Activated naive CD4-positive, alpha-beta T cell treated with anti-CD3 and anti-CD28 coated beads, Interleukin-2, amount 10 ng/mL, durations not matched to agents 5 hours and 36 hours (primary cell): ENCODE data around the gene RPL10. TPM values are rescaled to one million over a fixed set of nuclear protein-coding genes. Genes with fewer than 3 reads are reported as not detected.

ENCODE experiments used
- microRNA-seq: library from miRNA; unstranded; fragments of <30 nt; microRNA quantifications from one replicate; pipeline ENCODE4 v1.2.0, GENCODE V29; 2022; ENCODE audit warnings: borderline microRNAs expressed, borderline replicate concordance
- total RNA-seq, 2 experiments: library from RNA; stranded (reverse); gene quantifications; one replicate each; pipeline ENCODE4 v1.2.3, GENCODE V29; 2021

RPL10 gene
- total RNA-seq = 1,000 to 10,000 TPM; 5,348 to 5,626 TPM

DNA sequence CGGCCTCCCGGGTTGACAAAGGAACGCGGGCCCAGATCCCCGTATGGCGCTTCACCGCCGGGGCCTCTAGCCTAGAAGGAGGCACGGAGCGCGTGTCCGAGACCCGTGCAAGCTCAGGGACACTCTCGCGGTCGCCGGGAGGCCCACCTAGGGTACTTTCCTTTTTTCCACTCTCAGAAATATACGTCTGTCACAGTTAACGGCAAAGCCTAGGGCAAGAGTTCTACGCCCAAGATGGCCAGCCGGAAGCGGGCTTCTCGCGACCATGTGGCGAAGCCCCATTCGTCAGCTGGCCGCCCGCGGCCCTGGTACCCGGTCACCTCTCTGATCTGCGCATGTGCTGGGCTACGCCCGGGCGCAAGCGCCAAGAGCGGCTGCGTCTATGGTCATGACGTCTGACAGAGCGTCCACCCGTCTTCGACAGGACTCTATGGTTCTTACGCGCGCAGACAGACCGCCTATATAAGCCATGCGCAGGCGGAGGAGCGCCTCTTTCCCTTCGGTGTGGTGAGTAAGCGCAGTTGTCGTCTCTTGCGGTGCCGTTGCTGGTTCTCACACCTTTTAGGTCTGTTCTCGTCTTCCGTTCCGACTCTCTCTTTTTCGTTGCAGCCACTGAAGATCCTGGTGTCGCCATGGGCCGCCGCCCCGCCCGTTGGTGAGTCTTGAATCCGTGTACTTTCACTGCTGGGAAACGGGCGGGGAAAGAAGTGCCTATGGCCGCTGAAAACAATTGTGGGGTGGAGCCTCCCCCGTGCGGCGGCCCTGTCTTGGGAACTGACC is at the start of gene RPL10:
Gene RPL10, plus strand, starts transcription at position 490 of the 780 bp plus-strand sequence. Its CDS starts 143 bp downstream, at position 633.

DNA sequence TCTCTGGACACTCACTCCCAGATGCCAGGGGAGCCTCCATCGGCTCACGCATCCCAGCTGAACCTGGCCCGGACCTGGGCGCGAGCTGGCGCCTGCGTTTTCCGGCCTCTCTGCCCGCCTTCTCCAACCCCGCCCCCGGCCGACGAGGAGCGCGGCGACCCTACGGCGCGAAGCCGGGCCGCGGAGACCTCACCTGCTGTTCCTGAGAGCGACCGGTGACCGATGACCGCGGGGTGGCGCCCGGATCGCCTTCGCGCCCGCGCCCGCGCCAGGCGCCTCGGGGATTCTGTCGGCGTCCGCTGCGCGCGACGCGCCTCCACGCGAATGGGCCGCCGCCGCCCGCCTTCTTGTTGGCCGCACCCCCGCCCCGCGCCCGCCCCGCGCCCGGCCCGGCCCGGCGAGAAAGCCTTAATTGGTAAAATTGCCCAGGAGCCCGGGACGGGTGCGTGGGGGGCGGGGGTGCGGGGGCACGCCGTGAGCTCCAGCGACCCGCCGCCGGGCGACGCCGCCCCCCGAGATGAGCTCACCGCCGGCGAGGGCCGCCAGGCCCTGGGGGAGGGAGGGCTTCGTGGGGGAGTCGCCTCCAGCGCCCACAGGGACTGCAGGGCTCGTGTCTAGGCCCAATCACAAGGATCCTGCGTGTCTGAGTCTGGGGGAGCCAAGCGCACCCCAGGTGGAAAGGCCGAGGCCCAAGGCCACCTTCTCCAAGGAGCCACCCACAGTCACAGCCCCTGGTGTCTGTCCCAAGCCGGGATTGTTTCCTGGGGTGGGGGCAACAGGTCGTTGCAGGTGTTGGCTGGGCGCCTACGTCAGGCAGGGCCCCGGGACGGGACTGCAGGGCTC is 23.6 kb upstream of the RPL10 start, which contains the start of gene FLNA:
Gene FLNA, minus strand, starts transcription at position 322 of the 843 bp plus-strand sequence. CDS start 3,389 bp downstream, outside the sequence.

DNA sequence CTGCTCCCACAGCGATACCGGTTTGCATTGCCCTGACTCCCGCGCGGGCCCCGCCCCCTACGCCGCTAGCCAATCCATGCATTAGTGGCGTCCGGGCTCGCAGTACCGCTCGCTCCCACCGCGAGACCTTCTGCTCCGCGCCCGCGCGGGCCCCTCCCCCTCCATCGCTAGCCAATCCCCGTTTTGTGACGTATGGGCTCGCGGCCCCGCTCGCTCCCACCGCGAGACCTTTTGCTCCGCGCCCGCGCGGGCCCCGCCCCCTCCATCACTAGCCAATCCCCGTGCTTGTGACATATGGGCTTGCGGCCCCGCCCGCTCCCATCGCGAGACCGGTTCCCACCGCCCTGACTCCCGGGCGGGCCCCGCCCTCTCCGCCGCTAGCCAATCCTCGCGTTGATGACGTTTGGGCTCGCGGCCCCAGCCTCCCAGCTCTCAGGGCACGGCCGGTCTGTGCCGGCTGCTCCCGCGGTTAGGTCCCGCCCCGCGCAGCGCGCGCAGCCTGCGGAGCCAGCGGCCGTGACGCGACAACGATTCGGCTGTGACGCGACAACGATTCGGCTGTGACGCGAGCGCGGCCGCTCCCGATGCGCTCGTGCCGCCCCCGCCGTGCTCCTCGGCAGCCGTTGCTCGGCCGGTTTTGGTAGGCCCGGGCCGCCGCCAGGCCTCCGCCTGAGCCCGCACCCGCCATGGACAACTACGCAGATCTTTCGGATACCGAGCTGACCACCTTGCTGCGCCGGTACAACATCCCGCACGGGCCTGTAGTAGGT is 19.2 kb upstream of the RPL10 start, which contains the start of gene EMD:
Gene EMD, plus strand, starts transcription at position 497 of the 770 bp plus-strand sequence. Its CDS starts 190 bp downstream, at position 687.

DNA sequence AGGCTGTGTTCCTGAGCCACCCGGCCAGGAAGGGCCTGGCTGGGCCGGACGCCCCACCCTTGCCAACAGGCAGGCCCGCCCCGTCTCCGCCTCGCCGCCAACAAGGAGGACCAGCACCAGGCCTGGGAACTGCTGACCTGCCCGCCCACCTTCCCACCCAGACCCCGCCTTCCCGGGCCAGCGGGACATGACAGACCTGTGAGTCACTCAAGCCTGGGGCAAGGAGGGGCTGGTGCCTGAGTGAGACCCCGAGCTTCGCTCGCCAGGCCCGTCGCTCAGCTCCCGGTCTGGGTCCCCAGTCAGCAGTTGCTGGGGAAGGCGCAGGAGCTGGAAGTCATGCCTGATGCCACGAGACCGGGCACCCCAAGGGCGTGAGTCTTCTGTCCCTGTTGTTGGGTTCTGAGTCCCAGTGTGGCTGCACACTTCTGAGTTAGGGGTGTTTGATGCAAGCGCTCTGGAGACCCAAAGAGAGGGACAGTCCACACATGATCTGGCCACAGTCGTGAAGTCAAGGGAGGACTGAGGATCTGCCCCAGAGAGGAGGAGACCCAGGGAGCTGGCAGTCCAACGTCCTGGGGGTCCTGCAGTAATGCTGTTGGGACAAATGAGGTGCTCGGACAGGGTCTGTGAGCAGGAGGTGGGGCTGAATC is 11.2 kb downstream of the RPL10 start, which contains the start of gene DNASE1L1:
Gene DNASE1L1, minus strand, starts transcription at position 33 of the 650 bp plus-strand sequence. CDS start 3,686 bp downstream, outside the sequence.

DNA sequence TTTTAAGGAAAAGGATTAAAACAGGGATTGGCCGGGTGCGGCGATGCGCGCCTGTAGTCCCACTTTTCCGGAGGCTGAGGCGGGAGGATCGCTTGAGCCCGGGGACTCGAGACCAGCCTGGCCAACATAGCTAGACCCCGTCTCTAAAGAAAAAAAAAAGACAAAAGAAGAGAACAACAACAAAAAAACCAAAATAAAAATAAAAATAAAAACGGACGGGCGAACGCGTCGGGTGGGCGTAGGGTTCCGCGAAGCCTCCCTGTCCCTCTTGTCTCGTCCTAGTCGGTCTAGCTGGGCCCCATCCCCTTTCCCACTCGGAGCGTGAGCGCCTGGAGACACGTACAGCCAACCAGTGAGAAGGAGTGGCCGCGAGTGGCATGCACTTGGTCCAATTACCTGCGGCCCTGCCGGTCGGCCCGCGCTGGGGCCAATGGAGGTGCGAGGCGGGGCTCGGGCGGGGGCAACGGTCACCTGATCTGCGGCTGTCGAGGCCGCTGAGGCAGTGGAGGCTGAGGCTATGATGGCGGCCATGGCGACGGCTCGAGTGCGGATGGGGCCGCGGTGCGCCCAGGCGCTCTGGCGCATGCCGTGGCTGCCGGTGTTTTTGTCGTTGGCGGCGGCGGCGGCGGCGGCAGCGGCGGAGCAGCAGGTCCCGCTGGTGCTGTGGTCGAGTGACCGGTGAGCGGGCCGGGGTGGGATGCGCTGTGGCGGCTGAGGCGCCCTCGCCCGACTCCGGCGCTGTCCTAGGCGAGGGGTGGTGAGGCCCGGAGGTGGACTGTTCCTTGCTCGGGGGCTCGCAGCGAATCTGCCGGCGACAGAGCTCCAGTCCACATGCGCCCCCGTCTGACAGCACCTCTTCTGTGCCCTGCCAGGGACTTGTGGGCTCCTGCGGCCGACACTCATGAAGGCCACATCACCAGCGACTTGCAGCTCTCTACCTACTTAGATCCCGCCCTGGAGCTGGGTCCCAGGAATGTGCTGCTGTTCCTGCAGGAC is 30.3 kb downstream of the RPL10 start, which contains the start of gene ATP6AP1:
Gene ATP6AP1, plus strand, starts transcription at position 502 of the 996 bp plus-strand sequence. Its CDS starts 16 bp downstream, at position 518.

DNA sequence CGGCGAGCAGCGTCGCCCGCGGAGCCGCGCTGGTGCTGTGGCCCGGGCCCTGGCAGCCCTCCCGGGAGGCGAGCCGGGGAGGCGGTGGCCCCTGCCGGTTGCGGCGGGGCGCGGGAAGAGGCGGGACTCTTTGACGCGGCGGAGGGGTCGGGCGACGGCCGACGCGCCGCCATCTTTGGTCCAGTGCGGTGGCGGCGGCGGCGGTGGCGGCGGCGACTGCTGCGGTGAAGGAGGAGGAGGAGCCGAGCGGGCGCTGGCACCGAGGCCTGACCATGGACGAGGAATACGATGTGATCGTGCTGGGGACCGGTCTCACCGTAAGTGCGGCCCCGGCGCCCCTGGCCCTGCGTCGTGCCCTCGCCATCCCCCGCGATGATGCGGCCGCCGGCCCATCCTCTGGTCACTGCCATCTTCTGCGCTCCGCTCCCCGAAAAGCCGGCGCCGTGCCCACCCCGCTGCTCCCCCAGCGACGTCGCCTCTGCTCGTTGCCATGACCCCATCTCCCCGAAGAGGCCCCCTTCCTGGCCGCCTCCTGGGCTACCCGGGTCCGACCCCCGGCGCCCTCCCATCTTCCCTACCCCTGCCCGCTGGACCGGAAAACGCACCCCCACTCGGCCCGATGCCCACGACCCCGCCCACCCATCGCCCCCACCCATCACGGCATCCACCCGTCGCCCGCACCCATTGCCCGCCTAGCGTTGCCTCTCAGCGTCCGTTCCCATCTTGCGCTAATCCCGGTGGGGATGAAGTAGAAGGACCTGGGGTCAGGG is 39.0 kb downstream of the RPL10 start, which contains the start of gene GDI1:
Gene GDI1, plus strand, starts transcription at position 172 of the 770 bp plus-strand sequence. Its CDS starts 101 bp downstream, at position 273.

DNA sequence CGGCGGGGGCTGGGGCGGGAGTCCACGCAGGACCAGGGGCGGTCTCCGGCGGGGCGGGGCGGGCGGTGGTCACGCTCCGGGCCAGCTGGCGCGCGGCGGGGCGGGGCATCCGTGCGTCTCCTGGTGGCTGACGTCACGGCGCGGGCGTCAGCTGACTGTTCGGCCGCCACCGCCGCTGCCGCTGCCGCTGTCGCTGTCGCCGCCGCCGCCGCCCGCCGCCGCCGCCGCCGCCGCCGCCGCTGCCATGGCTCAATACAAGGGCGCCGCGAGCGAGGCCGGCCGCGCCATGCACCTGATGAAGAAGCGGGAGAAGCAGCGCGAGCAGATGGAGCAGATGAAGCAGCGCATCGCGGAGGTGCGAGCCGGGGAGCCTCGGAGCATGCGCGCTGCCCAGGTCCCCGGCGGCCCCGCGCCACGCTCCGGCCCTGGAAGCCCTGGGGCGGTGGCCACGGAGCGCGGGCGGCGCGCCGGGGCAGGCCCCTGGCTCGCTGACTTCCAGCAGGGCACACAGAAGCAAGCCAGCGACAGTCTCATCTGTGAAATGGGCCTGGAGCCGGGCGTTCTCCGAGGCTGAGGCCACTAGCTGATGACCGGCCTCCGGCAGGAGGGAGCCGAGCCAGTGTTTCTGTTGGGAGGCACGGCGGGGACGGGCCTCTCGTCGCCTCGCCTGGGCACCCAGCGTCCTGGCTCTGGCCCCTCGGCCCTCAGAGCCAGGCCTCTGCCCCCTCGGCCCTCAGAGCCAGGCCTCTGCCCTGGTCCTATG is 46.0 kb downstream of the RPL10 start, which contains the start of gene FAM50A:
Gene FAM50A, plus strand, starts transcription at position 150 of the 763 bp plus-strand sequence. Its CDS starts 95 bp downstream, at position 245.

Small RNAs within 50 kb of the gene (microRNA-seq; reads per million reads assigned to microRNA genes)
- gene MIR6858 = 0.83 reads per million

Other genes starting within 250 kb of the RPL10 start
- gene OPN1MW, start 215.8 kb upstream of the RPL10 start, total RNA-seq = not detected
- not detected for gene OPN1MW2, start 178.6 kb upstream of the RPL10 start, total RNA-seq
- gene OPN1MW3, start 140.8 kb upstream of the RPL10 start, total RNA-seq = not detected
- gene TEX28, start 103.3 kb upstream of the RPL10 start, total RNA-seq = not detected
- 1 to 10 TPM; 3.0 to 4.1 TPM for gene TKTL1, start 102.6 kb upstream of the RPL10 start, total RNA-seq
- gene FLNA, start 23.7 kb upstream of the RPL10 start, total RNA-seq = 1,000 to 10,000 TPM; 1,016 to 1,083 TPM
- 10 to 100 TPM; 45.9 to 47.5 TPM for gene EMD, start 19.1 kb upstream of the RPL10 start, total RNA-seq
- 10 to 100 TPM; 23.2 to 27.2 TPM for gene DNASE1L1, start 10.9 kb downstream of the RPL10 start, total RNA-seq
- gene TAFAZZIN, start 13.2 kb downstream of the RPL10 start, total RNA-seq = 100 to 1,000 TPM in 1 of 2 experiments, 10 to 100 TPM in 1; 91.4 to 101 TPM
- 10 to 100 TPM; 46.2 to 51.2 TPM for gene ATP6AP1, start 30.3 kb downstream of the RPL10 start, total RNA-seq
- gene GDI1, start 38.8 kb downstream of the RPL10 start, total RNA-seq = 100 to 1,000 TPM; 105 to 108 TPM
- 10 to 100 TPM; 65.1 to 69.0 TPM for gene FAM50A, start 45.8 kb downstream of the RPL10 start, total RNA-seq
- gene PLXNA3, start 59.9 kb downstream of the RPL10 start, total RNA-seq = 10 to 100 TPM; 41.2 to 47.6 TPM
- 10 to 100 TPM; 35.9 to 39.2 TPM for gene LAGE3, start 80.9 kb downstream of the RPL10 start, total RNA-seq
- 10 to 100 TPM; 42.6 to 45.7 TPM for gene UBL4A, start 88.2 kb downstream of the RPL10 start, total RNA-seq
- 10 to 100 TPM; 25.5 to 25.8 TPM for gene SLC10A3, start 92.3 kb downstream of the RPL10 start, total RNA-seq
- gene FAM3A, start 117.9 kb downstream of the RPL10 start, total RNA-seq = 10 to 100 TPM; 32.3 to 32.7 TPM
- 10 to 100 TPM; 59.0 to 68.1 TPM for gene G6PD, start 148.5 kb downstream of the RPL10 start, total RNA-seq
- gene IKBKG, start 149.2 kb downstream of the RPL10 start, total RNA-seq = 10 to 100 TPM; 43.4 to 45.5 TPM
- not detected for gene CTAG1A, start 186.8 kb downstream of the RPL10 start, total RNA-seq
- gene CTAG1B, start 220.9 kb downstream of the RPL10 start, total RNA-seq = not detected